SK-N-MC (cell line): ENCODE results near the gene TDRD1.

Experiments
- DNase-seq: peaks from one replicate; pipeline ENCODE4 v3.0.0-alpha.2; 2011; ENCODE audit warnings: low read depth, low spot score
- H3K27ac ChIP-seq: fragments of 200-600 bp; sonication (generic); 2 replicates; pipeline ENCODE4 v1.5.1; 2016; ENCODE audit warnings: mixed run types
- H3K36me3 ChIP-seq: fragments of 200-600 bp; sonication (generic); 2 replicates; pipeline ENCODE4 v1.6.1; 2017; ENCODE audit warnings: antibody characterized with exemption, low read length, mixed read lengths; ENCODE audit not compliant: insufficient read depth
- H3K4me3 ChIP-seq: fragments of 200-600 bp; sonication (generic); 2 replicates; pipeline ENCODE4 v1.5.1; 2016
- H3K9ac ChIP-seq: fragments of 200-600 bp; sonication (generic); 2 replicates; pipeline ENCODE4 v1.8.0; 2017; ENCODE audit warnings: mixed run types, mixed read lengths; ENCODE audit not compliant: insufficient read length
- H3K9me3 ChIP-seq: fragments of 200-600 bp; sonication (generic); 2 replicates; pipeline ENCODE4 v1.6.1; 2017; ENCODE audit warnings: low read depth, mild to moderate bottlenecking, antibody characterized with exemption, low read length, moderate library complexity, mixed read lengths
- EZH2 ChIP-seq: fragments of 200-600 bp; sonication (generic); IDR thresholded peaks from one replicate; pipeline ENCODE4 v1.6.1; 2017; ENCODE audit warnings: antibody characterized with exemption
- FOXP2 ChIP-seq: optimal IDR thresholded peaks from 2 replicates; pipeline ENCODE3; 2011; ENCODE audit warnings: mild to moderate bottlenecking, moderate library complexity; ENCODE audit not compliant: insufficient read depth; ENCODE audit errors: extremely low read length, control extremely low read depth
- POLR2AphosphoS5 ChIP-seq: IDR thresholded peaks from 2 replicates; pipeline ENCODE4 v1.6.1; 2012; ENCODE audit warnings: mild to moderate bottlenecking, low read depth, low read length, borderline replicate concordance

The TDRD1 gene

GRCh38 chr10:114181971-114182370, 2.8 kb downstream of the TDRD1 start:
- H3K4me3 ChIP-seq: no peak overlapping the region
- H3K9me3 ChIP-seq: no peaks in the 10 kb centered on the region
- H3K27ac ChIP-seq: no peak overlapping the region
- TF ChIP-seq FOXP2 (no peak), EZH2 (no peak), POLR2AphosphoS5 (no peak)
- H3K36me3 ChIP-seq: no peaks in the 10 kb centered on the region
- no peak for DNase-seq
- no peak overlapping the region for H3K9ac ChIP-seq

GRCh38 chr10:114183563-114183962, 4.4 kb downstream of the TDRD1 start:
- H3K27ac ChIP-seq: no peak overlapping the region
- no peak overlapping the region for H3K4me3 ChIP-seq
- H3K9me3 ChIP-seq: no peaks in the 10 kb centered on the region
- no peak for TF ChIP-seq EZH2
- no peak for TF ChIP-seq POLR2AphosphoS5
- no peak for TF ChIP-seq FOXP2
- no peak for DNase-seq
- no peaks in the 10 kb centered on the region for H3K36me3 ChIP-seq
- H3K9ac ChIP-seq: no peak overlapping the region

GRCh38 chr10:114184276-114184675, 5.1 kb downstream of the TDRD1 start:
- H3K27ac ChIP-seq: no peak overlapping the region
- H3K36me3 ChIP-seq: no peaks in the 10 kb centered on the region
- no peak for DNase-seq
- TF ChIP-seq EZH2: no peak
- no peak for TF ChIP-seq FOXP2
- no peak for TF ChIP-seq POLR2AphosphoS5
- no peak overlapping the region for H3K9ac ChIP-seq
- H3K4me3 ChIP-seq: no peak overlapping the region
- no peaks in the 10 kb centered on the region for H3K9me3 ChIP-seq

- no peak overlapping the region for H3K4me3 ChIP-seq
- H3K36me3 ChIP-seq: no peaks in the 10 kb centered on the region
These were observed 8.8 kb downstream of the TDRD1 start for GRCh38 chr10:114188001-114188400.

GRCh38 chr10:114188900-114189299, 9.7 kb downstream of the TDRD1 start:
- no peak overlapping the region for H3K9ac ChIP-seq
- DNase-seq: no peak
- H3K27ac ChIP-seq: no peak overlapping the region
- H3K9me3 ChIP-seq: no peaks in the 10 kb centered on the region
- no peak for TF ChIP-seq FOXP2
- no peak for TF ChIP-seq POLR2AphosphoS5
- TF ChIP-seq EZH2: no peak
- H3K36me3 ChIP-seq: no peaks in the 10 kb centered on the region
- H3K4me3 ChIP-seq: no peak overlapping the region

More at GRCh38 chr10:114188001-114188400, 8.8 kb downstream of the TDRD1 start:
- TF ChIP-seq POLR2AphosphoS5 (no peak), EZH2 (no peak), FOXP2 (no peak)
- Histone ChIP-seq H3K9ac (no peak overlapping the region), H3K9me3 (no peaks in the 10 kb centered on the region), H3K27ac (no peak overlapping the region)
- DNase-seq: no peak

- no peaks in the 10 kb centered on the region for H3K9me3 ChIP-seq
- no peak overlapping the region for H3K4me3 ChIP-seq
- H3K9ac ChIP-seq: no peak overlapping the region
- TF ChIP-seq POLR2AphosphoS5: no peak
- TF ChIP-seq FOXP2: no peak
- TF ChIP-seq EZH2: no peak
- no peaks in the 10 kb centered on the region for H3K36me3 ChIP-seq
- H3K27ac ChIP-seq: no peak overlapping the region
- DNase-seq: no peak
These were observed 10.5 kb downstream of the TDRD1 start for GRCh38 chr10:114189700-114190099.

- Histone ChIP-seq H3K36me3 (no peaks in the 10 kb centered on the region), H3K4me3 (no peak overlapping the region), H3K9me3 (no peaks in the 10 kb centered on the region), H3K27ac (no peak overlapping the region), H3K9ac (no peak overlapping the region)
- TF ChIP-seq POLR2AphosphoS5: no peak
- no peak for TF ChIP-seq FOXP2
- TF ChIP-seq EZH2: no peak
- no peak for DNase-seq
These were observed 15.9 kb downstream of the TDRD1 start for GRCh38 chr10:114195079-114195478.

- H3K4me3 ChIP-seq: no peak overlapping the region
- no peak overlapping the region for H3K9ac ChIP-seq
- no peak for TF ChIP-seq FOXP2
- no peak for TF ChIP-seq EZH2
- TF ChIP-seq POLR2AphosphoS5: no peak
- no peaks in the 10 kb centered on the region for H3K9me3 ChIP-seq
- no peak overlapping the region for H3K27ac ChIP-seq
- no peaks in the 10 kb centered on the region for H3K36me3 ChIP-seq
- no peak for DNase-seq
These were observed 20.1 kb downstream of the TDRD1 start for GRCh38 chr10:114199239-114199638.

- no peak overlapping the region for H3K4me3 ChIP-seq
- no peak overlapping the region for H3K27ac ChIP-seq
- DNase-seq: no peak
- no peaks in the 10 kb centered on the region for H3K36me3 ChIP-seq
- TF ChIP-seq FOXP2: no peak
- TF ChIP-seq EZH2: no peak
- no peak for TF ChIP-seq POLR2AphosphoS5
- H3K9me3 ChIP-seq: no peaks in the 10 kb centered on the region
- H3K9ac ChIP-seq: no peak overlapping the region
These were observed 23.7 kb downstream of the TDRD1 start for GRCh38 chr10:114202812-114203211.

- TF ChIP-seq POLR2AphosphoS5: no peak
- TF ChIP-seq EZH2: no peak
- TF ChIP-seq FOXP2: no peak
- no peak overlapping the region for H3K4me3 ChIP-seq
- no peak for DNase-seq
These were observed 27.7 kb downstream of the TDRD1 start for GRCh38 chr10:114206902-114207301.

More at GRCh38 chr10:114206902-114207301, 27.7 kb downstream of the TDRD1 start:
- no peak overlapping the region for H3K9ac ChIP-seq
- no peaks in the 10 kb centered on the region for H3K36me3 ChIP-seq
- H3K27ac ChIP-seq: no peak overlapping the region
- H3K9me3 ChIP-seq: no peaks in the 10 kb centered on the region
